GM21447 (cell line): ENCODE measurements around the gene ADGRA3.
A peak's percentile ranks its signal among the peaks of the same experiment; 100 is the strongest.

Experiments
- ATAC-seq: cut with Tn5 transposase; IDR thresholded peaks from one replicate; pipeline ENCODE4 v1.9.1; 2021; ENCODE audit not compliant: unreplicated experiment

ADGRA3 gene, protein sequence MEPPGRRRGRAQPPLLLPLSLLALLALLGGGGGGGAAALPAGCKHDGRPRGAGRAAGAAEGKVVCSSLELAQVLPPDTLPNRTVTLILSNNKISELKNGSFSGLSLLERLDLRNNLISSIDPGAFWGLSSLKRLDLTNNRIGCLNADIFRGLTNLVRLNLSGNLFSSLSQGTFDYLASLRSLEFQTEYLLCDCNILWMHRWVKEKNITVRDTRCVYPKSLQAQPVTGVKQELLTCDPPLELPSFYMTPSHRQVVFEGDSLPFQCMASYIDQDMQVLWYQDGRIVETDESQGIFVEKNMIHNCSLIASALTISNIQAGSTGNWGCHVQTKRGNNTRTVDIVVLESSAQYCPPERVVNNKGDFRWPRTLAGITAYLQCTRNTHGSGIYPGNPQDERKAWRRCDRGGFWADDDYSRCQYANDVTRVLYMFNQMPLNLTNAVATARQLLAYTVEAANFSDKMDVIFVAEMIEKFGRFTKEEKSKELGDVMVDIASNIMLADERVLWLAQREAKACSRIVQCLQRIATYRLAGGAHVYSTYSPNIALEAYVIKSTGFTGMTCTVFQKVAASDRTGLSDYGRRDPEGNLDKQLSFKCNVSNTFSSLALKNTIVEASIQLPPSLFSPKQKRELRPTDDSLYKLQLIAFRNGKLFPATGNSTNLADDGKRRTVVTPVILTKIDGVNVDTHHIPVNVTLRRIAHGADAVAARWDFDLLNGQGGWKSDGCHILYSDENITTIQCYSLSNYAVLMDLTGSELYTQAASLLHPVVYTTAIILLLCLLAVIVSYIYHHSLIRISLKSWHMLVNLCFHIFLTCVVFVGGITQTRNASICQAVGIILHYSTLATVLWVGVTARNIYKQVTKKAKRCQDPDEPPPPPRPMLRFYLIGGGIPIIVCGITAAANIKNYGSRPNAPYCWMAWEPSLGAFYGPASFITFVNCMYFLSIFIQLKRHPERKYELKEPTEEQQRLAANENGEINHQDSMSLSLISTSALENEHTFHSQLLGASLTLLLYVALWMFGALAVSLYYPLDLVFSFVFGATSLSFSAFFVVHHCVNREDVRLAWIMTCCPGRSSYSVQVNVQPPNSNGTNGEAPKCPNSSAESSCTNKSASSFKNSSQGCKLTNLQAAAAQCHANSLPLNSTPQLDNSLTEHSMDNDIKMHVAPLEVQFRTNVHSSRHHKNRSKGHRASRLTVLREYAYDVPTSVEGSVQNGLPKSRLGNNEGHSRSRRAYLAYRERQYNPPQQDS (N-terminal part only)

DNA sequence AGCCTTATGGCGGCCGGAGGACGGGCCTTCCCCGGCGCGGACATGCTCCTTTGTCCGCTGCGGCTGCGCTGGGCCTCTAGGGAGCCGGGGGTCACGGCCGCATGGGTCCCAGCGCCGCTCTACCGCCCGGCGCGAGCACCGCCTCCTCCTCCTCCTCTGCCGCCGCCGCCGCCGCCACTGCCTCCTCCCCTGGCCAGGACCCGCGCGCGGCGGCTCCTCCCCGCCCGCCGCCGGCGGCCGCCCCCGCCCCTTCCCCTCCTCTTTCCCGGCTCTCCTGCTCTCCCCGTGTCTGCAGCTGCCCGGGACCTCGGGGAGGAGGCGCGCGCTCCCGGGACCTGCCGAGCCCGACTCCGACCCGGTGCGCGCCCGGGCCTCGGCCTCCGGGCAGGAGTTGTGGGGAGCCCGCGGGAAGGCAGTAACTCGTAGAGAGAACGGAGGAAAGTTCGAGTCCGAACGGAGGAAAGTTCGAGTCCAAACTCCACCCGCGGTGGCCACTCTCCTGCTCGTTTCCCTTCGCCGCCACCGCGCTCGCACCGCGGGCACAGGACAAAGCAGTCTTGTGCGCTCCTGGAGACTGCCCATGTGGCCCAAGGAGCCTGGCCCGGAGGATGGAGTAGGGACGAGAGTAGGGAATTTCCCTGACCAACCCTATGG, at the start of gene ADGRA3:
ADGRA3 (minus strand) TSS at position 179 of the 654 bp plus-strand sequence. CDS start 282 bp downstream, outside the sequence.
- ATAC-seq, result peak; percentile 50

DNA sequence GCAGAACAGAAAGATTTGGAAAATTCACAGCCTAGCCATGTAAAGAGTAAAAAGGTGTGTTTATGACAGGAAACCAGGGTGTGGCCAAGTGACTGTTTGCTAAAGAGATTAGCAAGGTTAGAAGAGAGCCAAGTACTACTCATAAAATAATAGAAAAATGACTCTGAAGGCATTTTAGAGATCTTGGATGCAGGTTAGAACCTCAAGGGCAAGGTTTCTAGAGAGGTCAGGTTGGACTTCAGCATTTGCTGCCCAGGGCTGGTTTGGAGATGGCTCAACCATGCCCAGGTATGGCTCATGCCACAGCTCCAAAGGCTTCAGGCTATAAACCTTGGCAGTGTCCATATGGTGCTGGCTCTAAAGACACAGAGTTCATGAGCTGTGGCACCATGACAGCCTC, 40.6 kb upstream of the ADGRA3 start:
- no peak for ATAC-seq

DNA sequence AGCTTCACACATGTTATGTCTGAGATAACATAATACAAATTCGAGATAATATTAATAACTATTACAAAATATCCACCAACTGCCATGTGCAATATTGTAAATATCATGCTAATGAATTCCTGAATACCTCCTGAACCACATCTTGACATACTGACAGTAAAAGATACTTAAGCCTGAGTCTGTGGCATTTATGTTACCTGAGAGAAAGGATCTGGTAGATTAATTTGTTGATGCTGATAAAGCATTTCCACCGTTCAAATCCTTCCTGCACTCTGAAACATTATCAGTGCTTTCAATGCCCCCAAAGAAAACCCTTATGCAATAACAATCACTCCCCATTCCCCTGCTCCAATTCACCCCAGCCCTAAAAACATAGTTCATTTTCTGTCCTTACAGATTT, 38.8 kb upstream of the ADGRA3 start:
- ATAC-seq, result no peak

DNA sequence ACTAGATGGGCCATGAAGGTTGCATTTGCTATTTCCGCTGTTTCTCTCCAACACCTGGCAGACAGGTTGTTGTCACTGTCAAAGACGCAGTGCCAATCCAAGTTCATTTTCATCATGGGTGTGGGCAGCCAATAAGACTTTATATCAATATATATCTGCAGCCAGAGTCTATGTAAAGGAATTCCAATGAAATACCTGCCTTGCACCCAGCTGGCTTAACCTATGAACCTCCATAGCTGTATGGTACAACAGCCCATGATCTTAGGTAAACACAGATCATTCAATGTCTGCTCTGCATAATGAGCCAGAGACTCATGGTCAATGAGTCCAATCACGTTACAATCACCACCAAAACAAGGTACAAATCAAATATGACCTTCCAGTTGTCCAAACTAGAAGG, 37.7 kb upstream of the ADGRA3 start:
- no peak for ATAC-seq

DNA sequence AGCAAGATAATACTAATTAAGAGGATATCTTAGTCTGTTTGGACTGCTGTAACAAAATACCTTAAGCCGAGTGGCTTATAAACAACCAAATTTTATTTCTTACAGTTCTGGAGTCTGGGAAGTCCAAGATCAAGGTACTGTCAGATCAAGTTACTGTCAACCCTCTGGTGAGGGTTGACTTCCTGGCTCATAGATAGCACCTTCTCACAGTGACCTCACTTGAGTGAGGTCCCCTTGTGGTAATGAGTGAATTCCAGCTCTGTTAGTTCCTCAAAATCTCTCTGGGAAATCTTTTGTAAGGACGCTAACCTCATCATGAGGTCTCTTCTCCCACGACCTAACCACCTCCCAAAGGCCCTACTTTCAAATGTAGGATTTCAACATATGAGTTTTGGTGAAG, 36.9 kb upstream of the ADGRA3 start:
- no peak for ATAC-seq

DNA sequence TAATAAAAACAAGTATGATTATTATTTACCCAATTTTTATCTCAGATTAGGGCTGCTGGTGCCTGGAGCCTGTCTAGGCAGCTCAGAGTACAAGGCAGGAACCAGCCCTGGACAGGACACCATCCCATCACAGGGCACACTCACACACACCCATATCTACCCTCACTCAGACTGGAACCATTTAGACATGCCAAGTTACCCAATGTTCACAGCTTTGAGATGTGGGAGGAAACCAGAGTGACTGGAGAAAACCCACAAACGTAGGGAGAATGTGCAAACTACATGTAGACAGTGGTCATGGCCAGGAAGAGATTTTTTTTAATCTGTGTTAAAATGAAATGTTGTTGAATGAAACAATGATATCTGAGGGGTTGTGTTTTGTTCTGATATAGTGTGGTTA, 35.7 kb upstream of the ADGRA3 start:
- ATAC-seq, result no peak

DNA sequence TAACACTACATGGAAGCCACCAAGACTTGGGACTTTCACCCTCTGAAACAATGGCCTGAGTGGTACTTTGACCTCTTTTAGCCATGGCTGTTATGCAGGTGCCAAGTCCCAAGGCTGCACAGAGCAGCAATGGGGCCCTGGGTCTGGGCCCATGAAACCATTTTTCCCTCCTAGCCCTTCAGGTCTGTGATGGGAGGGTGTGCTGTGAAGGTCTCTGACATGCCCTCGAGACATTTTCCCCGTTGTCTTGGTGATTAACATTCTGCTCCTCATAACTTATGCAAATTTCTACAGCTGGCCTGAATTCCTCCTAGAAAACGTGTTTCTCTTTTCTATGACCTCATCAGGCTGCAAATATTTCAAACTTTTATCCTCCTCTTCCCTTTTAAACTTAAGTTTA, 30.4 kb upstream of the ADGRA3 start:
- no peak for ATAC-seq

DNA sequence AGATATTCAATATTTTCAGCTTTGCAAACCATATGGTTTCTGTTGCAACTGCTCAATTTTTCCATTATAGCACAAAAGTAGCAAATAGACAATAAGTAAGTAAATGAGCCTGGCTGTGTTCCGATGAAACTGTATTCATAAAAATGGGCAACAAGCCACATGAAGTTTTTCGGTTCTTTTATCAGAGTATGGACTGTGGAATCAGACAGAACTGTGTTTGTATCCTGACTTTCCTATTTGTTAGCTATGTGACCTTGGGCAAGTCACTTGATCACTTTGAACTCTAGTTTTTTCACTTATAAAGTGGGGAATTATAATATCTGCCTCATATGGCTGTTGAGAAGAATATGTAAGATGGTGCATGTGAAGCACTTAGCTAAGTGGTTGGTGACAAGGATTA, 23.4 kb upstream of the ADGRA3 start:
- ATAC-seq, result no peak

DNA sequence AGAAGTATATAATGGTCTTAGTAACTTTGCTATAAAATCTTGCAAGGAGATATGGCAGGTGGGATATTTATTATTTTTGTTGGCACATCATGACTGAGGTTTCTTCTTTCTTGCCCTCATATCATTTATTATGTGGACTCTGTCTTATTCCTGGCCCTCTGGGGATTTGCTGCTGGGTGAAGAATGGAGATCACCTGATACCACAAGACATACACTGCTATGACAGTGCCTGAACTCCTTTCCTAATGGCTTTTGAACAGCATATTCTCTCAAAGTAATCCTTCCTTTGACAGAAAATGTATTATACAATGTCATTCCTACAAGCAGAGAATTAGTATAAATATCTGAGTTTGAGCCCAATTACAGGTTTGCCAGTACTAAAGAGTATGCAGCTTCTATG, 22.0 kb upstream of the ADGRA3 start:
- no peak for ATAC-seq

DNA sequence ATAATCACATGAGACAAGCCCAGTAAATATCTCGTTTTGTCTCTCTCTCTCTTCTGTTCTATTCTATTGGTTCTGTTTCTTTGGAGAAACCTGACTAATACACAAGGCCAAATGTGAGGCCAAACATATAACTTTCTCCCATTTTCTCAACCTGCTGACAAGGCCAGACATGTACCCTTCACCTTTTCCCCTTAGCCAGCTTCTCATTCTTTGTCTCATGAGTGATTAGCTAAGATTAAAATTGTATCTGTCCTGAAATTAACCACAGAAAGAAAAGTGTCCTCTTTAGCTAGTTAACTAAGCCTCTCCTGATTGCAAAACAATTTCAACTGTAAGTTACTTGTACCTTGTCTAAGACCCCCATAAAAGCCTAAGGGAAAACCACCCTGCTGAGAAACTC, 18.5 kb upstream of the ADGRA3 start:
- ATAC-seq, result no peak

DNA sequence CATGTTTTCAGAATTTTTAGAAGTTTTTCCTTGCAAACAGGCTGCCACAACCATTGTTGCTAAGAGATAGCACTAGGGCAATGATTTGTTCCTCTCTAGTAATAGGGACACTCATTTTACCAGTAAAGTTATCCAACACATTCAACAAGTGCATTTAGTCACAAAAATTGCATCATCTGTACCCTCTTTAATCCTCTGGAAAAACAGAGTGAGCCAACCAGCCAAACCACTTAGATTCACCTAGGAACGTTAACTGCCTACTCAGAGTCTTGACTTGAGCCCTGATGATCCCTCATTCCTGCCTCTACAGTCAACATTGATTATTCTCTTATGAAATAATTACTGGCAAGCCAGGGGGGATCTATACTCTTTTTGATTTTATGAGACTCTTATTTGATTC, 17.0 kb upstream of the ADGRA3 start:
- no peak for ATAC-seq

DNA sequence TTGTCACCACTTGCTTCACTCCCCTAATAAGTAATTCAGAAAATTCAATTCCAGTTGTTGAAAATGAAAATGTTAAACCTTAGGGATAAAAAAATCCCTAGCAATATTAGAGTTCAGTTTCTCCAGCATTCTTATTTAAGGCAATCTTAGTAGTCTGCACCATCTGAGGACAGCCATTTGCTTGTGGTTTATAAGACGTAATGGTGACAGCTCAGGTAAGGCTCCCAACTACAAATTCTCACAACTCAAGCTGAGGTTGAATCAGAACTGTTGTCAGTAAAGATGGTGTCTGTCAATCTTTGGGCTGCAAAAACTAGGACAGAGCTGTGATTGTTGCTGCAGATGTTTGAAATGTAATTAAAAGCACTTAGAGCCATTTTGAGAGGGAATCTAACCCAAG, 16.3 kb upstream of the ADGRA3 start:
- ATAC-seq, result no peak

DNA sequence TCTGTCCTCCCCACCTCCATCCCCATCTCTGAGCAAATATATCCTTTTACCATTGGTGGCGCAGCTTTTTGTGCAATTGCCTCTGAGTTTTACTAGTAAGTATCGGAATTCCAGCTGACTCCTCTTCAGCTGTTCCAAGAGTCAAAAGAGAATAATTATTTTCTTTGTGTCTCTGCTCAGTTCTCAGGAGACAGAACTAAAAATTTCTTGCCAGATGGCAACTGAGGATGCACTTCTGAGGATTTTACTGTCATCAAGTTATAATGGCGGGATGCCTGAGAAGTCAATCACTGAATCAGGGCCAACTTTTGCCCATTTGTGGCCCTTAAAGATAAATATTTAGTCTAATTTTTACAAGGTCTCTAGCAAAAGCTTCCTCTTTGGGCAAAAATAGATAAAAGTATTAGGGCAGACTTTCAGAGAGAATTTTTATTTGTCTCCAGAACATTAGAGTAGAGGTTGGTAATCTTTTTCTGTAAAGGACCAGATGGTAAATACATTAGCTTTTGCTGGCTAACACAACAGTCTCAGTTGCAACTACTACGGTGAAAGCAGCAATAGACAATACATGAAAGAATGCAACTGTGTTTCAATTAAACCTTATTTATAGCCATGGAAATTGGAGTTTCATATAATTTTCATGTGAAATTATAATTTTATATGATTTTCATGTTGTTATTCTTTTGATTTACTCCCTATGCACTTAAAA, 15.6 kb upstream of the ADGRA3 start:
- no peak for ATAC-seq

DNA sequence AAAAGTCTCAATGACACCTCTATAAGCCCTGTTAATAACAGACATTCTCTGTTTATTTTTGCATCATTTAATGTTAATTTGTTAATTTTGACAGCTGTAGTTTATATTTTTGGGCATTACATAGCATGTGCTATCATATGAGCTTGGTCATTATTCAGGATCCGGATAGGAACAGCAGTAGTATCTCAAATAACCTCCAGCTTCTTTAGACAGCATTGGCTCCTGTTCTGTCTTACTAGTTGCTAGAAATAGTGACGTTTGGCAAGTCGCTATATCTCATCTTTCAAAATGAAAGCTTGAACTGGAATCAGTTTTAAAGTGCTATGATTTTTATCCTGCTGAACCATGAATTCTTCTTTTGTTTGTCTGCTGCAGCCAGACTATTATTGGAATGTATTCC, 9.0 kb upstream of the ADGRA3 start:
- ATAC-seq, result no peak

DNA sequence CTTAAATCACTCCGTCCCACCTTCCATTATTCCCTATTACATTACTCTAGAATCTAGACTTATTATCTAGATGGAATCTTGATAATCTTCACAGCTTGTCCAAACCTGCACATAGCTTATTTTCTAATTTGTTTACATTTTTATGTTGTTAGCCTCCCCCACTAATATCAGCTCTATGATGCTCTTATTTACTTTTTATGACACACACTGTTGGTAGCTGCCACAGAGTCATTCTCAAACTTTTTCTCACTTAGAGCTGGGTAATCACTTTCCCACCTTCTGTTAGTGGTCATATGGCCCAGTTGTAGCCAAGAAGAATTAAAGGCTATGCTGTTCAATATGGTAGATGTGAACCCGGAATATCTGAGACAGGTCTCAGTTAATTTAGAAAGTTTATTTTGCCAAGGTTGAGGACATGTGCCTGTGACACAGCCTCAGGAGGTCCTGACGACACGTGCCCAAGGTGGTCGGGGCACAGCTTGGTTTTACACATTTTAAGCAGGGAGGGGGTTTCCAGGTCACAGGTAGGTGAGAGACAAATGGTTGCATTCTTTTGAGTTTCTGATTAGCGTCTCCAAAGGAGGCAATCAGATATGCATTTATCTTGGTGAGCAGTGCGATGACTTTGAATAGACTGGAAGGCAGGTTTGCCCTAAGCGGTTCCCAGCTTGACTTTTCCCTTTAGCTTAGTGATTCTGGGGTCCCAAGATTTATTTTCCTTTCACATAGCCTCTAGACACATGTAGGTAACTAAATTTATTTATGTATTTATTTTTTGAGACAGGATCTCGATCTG, 7.0 kb upstream of the ADGRA3 start:
- ATAC-seq, result no peak

DNA sequence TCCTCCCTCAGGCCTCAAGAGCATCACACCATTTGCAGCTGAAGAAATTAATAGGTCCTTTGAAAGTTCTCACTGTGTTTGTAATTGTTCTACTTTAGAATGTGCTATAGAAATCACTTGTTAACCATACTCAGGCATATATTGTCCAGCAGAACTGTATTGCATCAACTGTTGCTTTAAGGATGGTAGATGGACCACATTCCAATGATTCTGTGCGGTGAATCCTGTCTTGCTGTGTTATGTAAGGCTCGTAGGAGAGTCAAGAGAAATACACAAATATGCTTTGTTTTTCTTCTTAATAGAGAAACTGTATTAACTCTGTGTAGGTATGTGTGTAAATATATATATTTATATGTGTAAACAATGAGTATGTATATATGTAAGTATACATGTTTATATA, 6.3 kb upstream of the ADGRA3 start:
- no peak for ATAC-seq

DNA sequence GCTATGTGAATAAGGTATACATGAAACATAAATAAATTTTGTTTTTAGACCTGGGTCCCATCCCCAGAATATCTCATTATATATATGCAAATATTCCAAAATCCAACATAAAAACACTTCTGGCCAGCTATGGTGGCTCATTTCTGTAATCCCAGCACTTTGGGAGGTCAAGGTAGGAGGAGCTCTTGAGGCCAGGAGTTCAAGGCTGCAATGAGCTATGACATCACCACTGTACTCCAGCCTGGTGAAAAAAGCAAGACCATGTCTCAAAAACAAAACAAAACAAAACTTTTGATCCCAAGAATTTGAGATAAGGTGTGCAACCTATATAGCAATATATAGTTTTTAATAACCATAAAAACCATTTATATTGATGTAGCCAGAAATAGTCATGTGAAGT, 5.4 kb upstream of the ADGRA3 start:
- no peak for ATAC-seq

DNA sequence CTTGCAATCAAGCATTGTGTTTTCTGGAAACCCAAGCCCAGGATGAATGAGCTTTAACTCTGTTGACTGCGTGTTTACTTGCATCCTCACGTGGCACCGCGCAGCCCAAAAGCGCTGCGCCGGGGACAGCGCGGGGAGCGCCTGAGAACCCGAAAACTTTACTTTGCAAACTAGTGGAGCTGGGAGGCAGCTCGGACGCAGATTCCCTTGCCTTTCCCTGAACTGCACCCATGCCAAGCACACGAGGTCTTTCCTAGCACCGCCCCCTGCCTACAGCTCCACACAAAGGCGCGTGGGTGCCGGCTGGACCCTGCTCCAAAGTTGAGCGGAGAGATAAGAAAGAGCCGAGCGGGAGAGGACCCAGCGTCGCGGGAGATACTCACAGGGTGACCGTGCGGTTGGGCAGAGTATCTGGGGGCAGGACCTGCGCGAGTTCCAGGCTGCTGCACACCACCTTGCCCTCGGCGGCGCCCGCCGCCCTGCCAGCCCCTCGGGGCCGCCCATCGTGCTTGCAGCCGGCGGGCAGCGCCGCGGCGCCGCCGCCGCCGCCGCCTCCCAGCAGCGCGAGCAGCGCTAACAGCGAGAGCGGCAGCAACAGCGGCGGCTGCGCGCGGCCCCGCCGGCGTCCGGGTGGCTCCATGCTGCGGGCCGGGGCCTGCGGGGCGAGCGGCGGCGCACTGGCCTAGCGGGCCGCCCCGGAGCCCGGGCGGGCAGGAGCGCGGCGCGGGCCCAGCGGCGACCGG, 550 bp downstream of the ADGRA3 start:
- ATAC-seq, result peak; percentile 39

DNA sequence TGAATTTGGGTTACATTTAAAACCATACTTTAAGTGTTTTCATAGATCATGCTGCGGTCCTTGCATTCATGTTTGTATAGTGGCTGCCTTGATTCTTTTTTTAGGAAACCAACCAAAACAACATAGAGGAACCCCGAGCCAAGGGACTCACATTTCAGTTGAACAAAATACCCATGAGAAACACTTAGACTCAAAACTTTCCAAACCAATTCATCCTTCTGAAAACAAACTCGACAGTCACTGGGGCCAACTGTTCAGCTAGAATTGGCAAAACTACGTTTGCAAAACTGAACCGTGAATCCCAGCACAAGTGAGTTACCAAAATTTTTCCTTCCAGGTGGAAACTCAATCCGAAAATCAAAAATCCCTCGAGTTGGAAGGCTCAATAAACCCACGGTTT, 1.4 kb downstream of the ADGRA3 start:
- ATAC-seq, result no peak
